GM12878 (cell line): ENCODE results near the gene USP26.

ENCODE experiments used
- BRCA1 ChIP-seq: IDR thresholded peaks from 2 replicates; pipeline ENCODE4 v1.6.1; 2011; ENCODE audit warnings: low read depth, low read length, improper control_type of control experiment
- CEBPZ ChIP-seq: fragments of 150-350 bp; IDR thresholded peaks from 2 replicates; pipeline ENCODE4 v1.6.1; 2016; ENCODE audit warnings: low read depth, low read length
- CTCF ChIP-seq, 3 experiments: IDR thresholded peaks in 2 of 3; conservative IDR thresholded peaks in 1 of 3; 2 replicates each; pipeline ENCODE4 v1.5.1; 2011; ENCODE audit warnings: low read depth in 3 of 3, low read length in 3 of 3, mild to moderate bottlenecking in 3 of 3, control low read depth in 2 of 3, moderate library complexity in 2 of 3, inconsistent platforms in 1 of 3, mixed read lengths in 1 of 3; ENCODE audit not compliant: control insufficient read depth in 2 of 3, insufficient read depth in 1 of 3; ENCODE audit errors: extremely low read depth in 1 of 3
- E2F4 ChIP-seq: IDR thresholded peaks from 2 replicates; pipeline ENCODE4 v1.6.1; 2012; ENCODE audit warnings: low read depth, low read length, improper control_type of control experiment
- JUND ChIP-seq: IDR thresholded peaks from 2 replicates; pipeline ENCODE4 v1.6.1; 2012; ENCODE audit warnings: low read depth, mild to moderate bottlenecking, low read length, improper control_type of control experiment, moderate library complexity
- MEF2B ChIP-seq: fragments of 450-650 bp; IDR thresholded peaks from 2 replicates; pipeline ENCODE4 v1.6.1; 2018; ENCODE audit warnings: mild to moderate bottlenecking, moderate library complexity; ENCODE audit not compliant: partially characterized antibody, poor library complexity, severe bottlenecking
- MXI1 ChIP-seq: fragments of 150-350 bp; IDR thresholded peaks from 2 replicates; pipeline ENCODE4 v1.6.1; 2011; ENCODE audit warnings: low read depth, mild to moderate bottlenecking, inconsistent platforms, low read length, improper control_type of control experiment
- POLR2AphosphoS2 ChIP-seq: IDR thresholded peaks from 2 replicates; pipeline ENCODE4 v1.6.1; 2011; ENCODE audit warnings: low read depth, mild to moderate bottlenecking, low read length, improper control_type of control experiment, moderate library complexity
- SKIL ChIP-seq: fragments of 450-650 bp; IDR thresholded peaks from 2 replicates; pipeline ENCODE4 v1.6.1; 2017; ENCODE audit warnings: mild to moderate bottlenecking, low read depth, inconsistent platforms; ENCODE audit not compliant: poor library complexity, severe bottlenecking
- TAF1 ChIP-seq: IDR thresholded peaks from 2 replicates; pipeline ENCODE4 v1.6.1; 2011; ENCODE audit warnings: mild to moderate bottlenecking, low read depth, low read length, borderline replicate concordance
- TARDBP ChIP-seq: IDR thresholded peaks from 2 replicates; pipeline ENCODE4 v1.6.1; 2016; ENCODE audit warnings: borderline replicate concordance
- ZZZ3 ChIP-seq: IDR thresholded peaks from 2 replicates; pipeline ENCODE4 v1.6.1; 2011; ENCODE audit warnings: low read depth; ENCODE audit not compliant: control insufficient read depth, insufficient read length

- TF ChIP-seq MXI1 (no peak), E2F4 (no peak), MEF2B (no peak), POLR2AphosphoS2 (no peak), TARDBP (no peak), TAF1 (no peak), JUND (no peak), ZZZ3 (no peak), SKIL (no peak), CTCF (IDR thresholded peaks at IDR 0.05 in 2 of 3, conservative IDR thresholded peaks at IDR 0.05 in 1 of 3; ENCODE audit: control insufficient read depth in 2 of 3, extremely low read depth in 1 of 3, insufficient read depth in 1 of 3, low read depth in 3 of 3, low read length in 3 of 3) (no peak), CEBPZ (no peak), BRCA1 (no peak)
Measured at GRCh38 chrX:133094098-133094731, 2.7 kb downstream of the USP26 start.
